Measurements from ENCODE around the gene COLEC12.

COLEC12 gene

GRCh38 chr18:415617-416612, 84.6 kb downstream of the COLEC12 start:
- TF ChIP-seq CTCF (IDR thresholded peaks at IDR 0.05; ENCODE audit: low read depth, low read length) (no peak), MYC (IDR thresholded peaks at IDR 0.05; ENCODE audit: low read depth, low read length) (no peak), MAX (IDR thresholded peaks at IDR 0.05; ENCODE audit: low read depth, low read length) (no peak), POLR2A (IDR thresholded peaks at IDR 0.05; ENCODE audit: extremely low read depth, insufficient read length) (no peak)
- H3K4me3 ChIP-seq (ENCODE audit: low read depth, low read length), result no peak overlapping the region
- DNase-seq (ENCODE audit: low read depth), result no peak

GRCh38 chr18:415047-415446, 85.5 kb downstream of the COLEC12 start:
- no peak for TF ChIP-seq MYC (IDR thresholded peaks at IDR 0.05; ENCODE audit: low read depth, low read length)
- TF ChIP-seq POLR2A (IDR thresholded peaks at IDR 0.05; ENCODE audit: extremely low read depth, insufficient read length), result no peak
- no peak for TF ChIP-seq CTCF (IDR thresholded peaks at IDR 0.05; ENCODE audit: low read depth, low read length)
- no peak for TF ChIP-seq MAX (IDR thresholded peaks at IDR 0.05; ENCODE audit: low read depth, low read length)
- no peak for DNase-seq (ENCODE audit: low read depth)
- no peak overlapping the region for H3K4me3 ChIP-seq (ENCODE audit: low read depth, low read length)

GRCh38 chr18:413233-413632, 87.3 kb downstream of the COLEC12 start:
- H3K4me3 ChIP-seq (ENCODE audit: low read depth, low read length), result no peak overlapping the region
- TF ChIP-seq POLR2A (IDR thresholded peaks at IDR 0.05; ENCODE audit: extremely low read depth, insufficient read length) (no peak), MYC (IDR thresholded peaks at IDR 0.05; ENCODE audit: low read depth, low read length) (no peak), CTCF (IDR thresholded peaks at IDR 0.05; ENCODE audit: low read depth, low read length) (no peak), MAX (IDR thresholded peaks at IDR 0.05; ENCODE audit: low read depth, low read length) (no peak)
- no peak for DNase-seq (ENCODE audit: low read depth)

- no peak for DNase-seq (ENCODE audit: low read depth)
- no peak for TF ChIP-seq MAX (IDR thresholded peaks at IDR 0.05; ENCODE audit: low read depth, low read length)
- no peak for TF ChIP-seq POLR2A (IDR thresholded peaks at IDR 0.05; ENCODE audit: extremely low read depth, insufficient read length)
- TF ChIP-seq CTCF (IDR thresholded peaks at IDR 0.05; ENCODE audit: low read depth, low read length), result no peak
- TF ChIP-seq MYC (IDR thresholded peaks at IDR 0.05; ENCODE audit: low read depth, low read length), result no peak
- H3K4me3 ChIP-seq (ENCODE audit: low read depth, low read length), result no peak overlapping the region
These were observed 90.5 kb downstream of the COLEC12 start for GRCh38 chr18:410047-410455.

- no peak for DNase-seq (ENCODE audit: low read depth)
- no peak for TF ChIP-seq CTCF (IDR thresholded peaks at IDR 0.05; ENCODE audit: low read depth, low read length)
- TF ChIP-seq MYC (IDR thresholded peaks at IDR 0.05; ENCODE audit: low read depth, low read length), result no peak
- no peak for TF ChIP-seq POLR2A (IDR thresholded peaks at IDR 0.05; ENCODE audit: extremely low read depth, insufficient read length)
- TF ChIP-seq MAX (IDR thresholded peaks at IDR 0.05; ENCODE audit: low read depth, low read length), result no peak
- no peak overlapping the region for H3K4me3 ChIP-seq (ENCODE audit: low read depth, low read length)
These were observed 92.1 kb downstream of the COLEC12 start for GRCh38 chr18:408367-408766.
